ENCODE measurements around the gene PHF11. TPM values are rescaled to one million over a fixed set of nuclear protein-coding genes. Genes with fewer than 3 reads are reported as not detected.

PHF11 gene
- polyA plus RNA-seq, 1 of the 3 experiments (the other 2 are of a cell fraction): 3.0 TPM

DNA sequence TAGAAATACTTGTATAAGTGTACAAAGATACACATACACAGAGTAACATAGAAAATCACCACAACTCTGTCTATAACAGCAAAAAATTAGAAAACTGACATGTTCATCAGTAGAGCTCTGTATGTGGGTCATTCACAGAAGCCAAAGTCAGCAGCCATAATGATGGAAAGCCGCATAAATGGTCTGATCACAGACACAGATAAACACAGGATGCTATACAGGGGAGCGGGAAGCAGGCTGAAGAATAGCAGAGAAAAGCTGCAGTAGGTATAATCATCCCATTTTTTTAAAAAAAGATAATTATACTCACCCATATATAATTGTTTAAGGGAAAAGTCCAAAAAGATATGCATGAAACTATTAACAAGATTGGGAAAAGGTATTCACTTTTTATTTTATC, 58.1 kb downstream of the PHF11 start:
- CTCF ChIA-PET: interaction anchor here (1.3 to 1.4 kb wide), 2 partner anchors 239 to 253 kb away, joined by 3 to 4 read pairs; no protein-coding TSS in a partner anchor
- H3K79me2 ChIP-seq (ENCODE audit: insufficient read depth): no peaks in the 10 kb centered on the region
- peaks cover 39 to 49% of the 10 kb centered on the region in 2 experiments for H3K36me3 ChIP-seq (replicated peaks in 1 of 2; ENCODE audit: control insufficient read depth in 1 of 2, insufficient read depth in 2 of 2, low read length in 1 of 2)
- H2AFZ ChIP-seq (ENCODE audit: low read depth): no peak overlapping the region
- peak overlapping the region in 1 of 2 experiments; percentile 71; a peak in 1 of 4 replicates for H3K27ac ChIP-seq (ENCODE audit: low read depth in 2 of 2, low read length in 1 of 2)
- peak; percentile 58 for DNase-seq
- no peak overlapping the region for H3K4me3 ChIP-seq (ENCODE audit: low read depth in 2 of 2, low read length in 1 of 2)
- no peaks in the 10 kb centered on the region for H3K9me2 ChIP-seq
- 77% methylated on average over 2 of the region's 2 CpGs for WGBS (ENCODE audit: low lambda C conversion rate)
- H3K27me3 ChIP-seq (ENCODE audit: insufficient read depth): no peaks in the 10 kb centered on the region
- no peak for TF ChIP-seq EZH2phosphoT487 (IDR thresholded peaks at IDR 0.05; ENCODE audit: borderline replicate concordance, low read depth)
- TF ChIP-seq GATA2 (CRISPR knock-in tag; IDR thresholded peaks at IDR 0.05): peak; percentile 58
- no peak for TF ChIP-seq NFIC (IDR thresholded peaks at IDR 0.05; ENCODE audit: borderline replicate concordance)
- no peak overlapping the region for H3K9ac ChIP-seq
- H3K9me3 ChIP-seq: no peaks in the 10 kb centered on the region
- no peaks in the 10 kb centered on the region for H3F3A ChIP-seq (replicated peaks; ENCODE audit: insufficient read depth)
- peaks cover 0 to 9% of the 10 kb centered on the region in 2 experiments; a peak in 2 of 4 replicates for H3K4me1 ChIP-seq (ENCODE audit: control insufficient read depth in 1 of 2, insufficient read depth in 2 of 2, low read depth in 1 of 2, low read length in 1 of 2)
- H3K4me2 ChIP-seq: no peak overlapping the region
- no peaks in the 10 kb centered on the region for H4K20me1 ChIP-seq (ENCODE audit: insufficient read depth)
- POLR2A ChIA-PET: no interaction called here

DNA sequence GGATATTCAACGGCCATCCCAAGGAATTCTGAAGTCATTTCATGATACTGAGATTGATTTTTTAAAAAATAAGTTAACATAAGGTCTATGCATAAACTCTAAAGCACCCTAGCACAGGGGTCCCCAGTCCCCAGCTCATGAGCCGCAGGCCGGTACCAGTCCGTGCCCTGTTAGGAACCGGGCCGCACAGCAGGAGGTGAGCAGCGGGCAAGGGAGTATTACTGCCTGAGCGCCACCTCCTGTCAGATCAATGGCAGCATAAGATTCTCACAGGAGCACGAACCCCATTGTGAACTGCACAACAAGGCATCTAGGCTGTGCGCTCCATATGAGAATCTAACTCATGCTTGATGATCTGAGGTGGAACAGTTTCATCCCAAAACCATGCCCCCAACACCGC, 58.6 kb downstream of the PHF11 start:
- Histone ChIP-seq H3K9ac (no peak overlapping the region), H2AFZ (ENCODE audit: low read depth) (no peak overlapping the region)

DNA sequence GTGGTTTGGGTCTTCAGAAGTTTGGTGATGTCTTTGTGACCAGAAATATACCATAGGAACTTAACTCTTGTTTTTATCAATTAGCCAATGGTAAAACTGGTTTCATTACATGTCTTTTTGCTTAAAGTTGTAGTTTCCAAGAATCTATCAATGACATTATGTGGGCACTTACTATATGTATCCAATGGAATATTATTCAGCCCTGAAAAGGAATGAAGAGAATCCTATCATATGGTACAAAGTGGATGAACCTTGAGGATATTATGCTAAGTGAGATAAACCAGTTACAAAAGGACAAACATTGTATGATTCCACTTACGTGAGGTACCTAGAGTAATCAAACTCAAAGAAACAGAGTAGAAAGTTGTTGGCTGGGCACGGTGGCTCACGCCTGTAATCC, 63.3 kb downstream of the PHF11 start:
- DNase-seq: no peak
- Histone ChIP-seq H3K9me3 (no peaks in the 10 kb centered on the region), H3K4me2 (no peak overlapping the region), H3K36me3 (replicated peaks in 1 of 2; ENCODE audit: control insufficient read depth in 1 of 2, insufficient read depth in 2 of 2, low read length in 1 of 2) (peaks cover 27 to 37% of the 10 kb centered on the region in 2 experiments), H2AFZ (ENCODE audit: low read depth) (no peak overlapping the region), H3F3A (replicated peaks; ENCODE audit: insufficient read depth) (no peaks in the 10 kb centered on the region), H3K9ac (no peak overlapping the region), H3K4me3 (ENCODE audit: low read depth in 2 of 2, low read length in 1 of 2) (no peak overlapping the region), H4K20me1 (ENCODE audit: insufficient read depth) (no peaks in the 10 kb centered on the region), H3K27me3 (ENCODE audit: insufficient read depth) (no peaks in the 10 kb centered on the region), H3K9me2 (no peaks in the 10 kb centered on the region), H3K27ac (ENCODE audit: low read depth in 2 of 2, low read length in 1 of 2) (no peak overlapping the region), H3K4me1 (ENCODE audit: control insufficient read depth in 1 of 2, insufficient read depth in 2 of 2, low read depth in 1 of 2, low read length in 1 of 2) (peaks cover 0 to 12% of the 10 kb centered on the region in 2 experiments; a peak in 2 of 4 replicates), H3K79me2 (ENCODE audit: insufficient read depth) (no peaks in the 10 kb centered on the region)
- 97% methylated on average over 3 of the region's 3 CpGs for WGBS (ENCODE audit: low lambda C conversion rate)
- CTCF ChIA-PET: no interaction called here
- POLR2A ChIA-PET: no interaction called here
- TF ChIP-seq RCOR1 (IDR thresholded peaks at IDR 0.05; ENCODE audit: low read length) (no peak), JUND (IDR thresholded peaks at IDR 0.05) (no peak), IRF3 (IDR thresholded peaks at IDR 0.05; ENCODE audit: low read depth, low read length) (no peak), MXI1 (IDR thresholded peaks at IDR 0.05; ENCODE audit: low read depth, low read length) (no peak), TAF1 (IDR thresholded peaks at IDR 0.05; ENCODE audit: borderline replicate concordance, low read depth, low read length) (no peak), EP300 (IDR thresholded peaks at IDR 0.05; ENCODE audit: borderline replicate concordance in 1 of 2, low read depth in 1 of 2, low read length in 1 of 2) (no peak), TCF12 (IDR thresholded peaks at IDR 0.05) (no peak), YY1 (IDR thresholded peaks at IDR 0.05; ENCODE audit: low read depth) (no peak), NFIC (IDR thresholded peaks at IDR 0.05; ENCODE audit: borderline replicate concordance) (no peak), CTCF (IDR thresholded peaks at IDR 0.05) (no peak), ELF1 (IDR thresholded peaks at IDR 0.05) (no peak)

More for the DNA sequence above, 58.6 kb downstream of the PHF11 start:
- Histone ChIP-seq H3K4me3 (ENCODE audit: low read depth in 2 of 2, low read length in 1 of 2) (no peak overlapping the region), H3K4me1 (ENCODE audit: control insufficient read depth in 1 of 2, insufficient read depth in 2 of 2, low read depth in 1 of 2, low read length in 1 of 2) (peaks cover 0 to 9% of the 10 kb centered on the region in 2 experiments; a peak in 2 of 4 replicates), H3K36me3 (replicated peaks in 1 of 2; ENCODE audit: control insufficient read depth in 1 of 2, insufficient read depth in 2 of 2, low read length in 1 of 2) (peaks cover 43 to 47% of the 10 kb centered on the region in 2 experiments), H4K20me1 (ENCODE audit: insufficient read depth) (no peaks in the 10 kb centered on the region), H3K27ac (ENCODE audit: low read depth in 2 of 2, low read length in 1 of 2) (peak overlapping the region in 1 of 2 experiments; percentile 50; a peak in 2 of 4 replicates), H3K9me3 (no peaks in the 10 kb centered on the region), H3F3A (replicated peaks; ENCODE audit: insufficient read depth) (no peaks in the 10 kb centered on the region), H3K9me2 (no peaks in the 10 kb centered on the region), H3K79me2 (ENCODE audit: insufficient read depth) (no peaks in the 10 kb centered on the region), H3K4me2 (no peak overlapping the region), H3K27me3 (ENCODE audit: insufficient read depth) (no peaks in the 10 kb centered on the region)
- POLR2A ChIA-PET: no interaction called here
- DNase-seq: no peak
- 85% methylated on average over 8 of the region's 11 CpGs for WGBS (ENCODE audit: low lambda C conversion rate)
- CTCF ChIA-PET: interaction anchor here (1.3 to 1.4 kb wide), 2 partner anchors 239 to 254 kb away, joined by 3 to 4 read pairs; no protein-coding TSS in a partner anchor
- TF ChIP-seq TAF1 (IDR thresholded peaks at IDR 0.05; ENCODE audit: borderline replicate concordance, low read depth, low read length) (no peak), RAD21 (IDR thresholded peaks at IDR 0.05; ENCODE audit: low read length) (no peak; the same call in 1 of the 2 replicates)
